GM10266 (cell line): ENCODE data around the gene TMEM234.

Experiments used
- DNase-seq: peaks from one replicate; pipeline ENCODE4 v3.0.0; 2012; ENCODE audit errors: extremely low spot score
- CTCF ChIP-seq: IDR thresholded peaks from 2 replicates; pipeline ENCODE4 v1.5.1; 2012; ENCODE audit warnings: mild to moderate bottlenecking, low read depth; ENCODE audit not compliant: control insufficient read depth, insufficient read depth; ENCODE audit errors: missing control alignments

Gene TMEM234

DNA sequence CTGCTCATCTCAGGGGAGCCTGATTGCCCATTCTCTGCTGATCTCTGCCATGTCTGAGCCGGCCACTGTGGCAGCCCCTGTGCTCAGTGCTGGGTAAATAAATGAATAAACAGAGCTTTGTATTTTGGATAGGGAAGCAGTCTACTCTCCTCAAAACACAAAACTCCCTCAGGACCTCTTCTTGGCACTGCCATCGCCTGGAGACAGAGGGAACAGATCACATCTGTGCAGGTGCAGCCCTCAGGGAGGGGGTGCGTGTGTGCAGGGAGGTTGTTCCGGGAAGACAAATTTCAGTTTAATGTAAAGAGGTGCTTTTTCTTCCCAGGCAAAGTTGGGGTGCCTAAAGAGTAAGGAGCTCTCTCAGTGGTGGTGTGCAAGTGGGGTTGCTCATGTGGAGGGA, 17.2 kb upstream of the TMEM234 start:
- no peak for DNase-seq
- no peak for TF ChIP-seq CTCF

- no peak for DNase-seq
- TF ChIP-seq CTCF: no peak
Observed at GRCh38 chr1:32234792-32235191, 12.6 kb upstream of the TMEM234 start.

DNA sequence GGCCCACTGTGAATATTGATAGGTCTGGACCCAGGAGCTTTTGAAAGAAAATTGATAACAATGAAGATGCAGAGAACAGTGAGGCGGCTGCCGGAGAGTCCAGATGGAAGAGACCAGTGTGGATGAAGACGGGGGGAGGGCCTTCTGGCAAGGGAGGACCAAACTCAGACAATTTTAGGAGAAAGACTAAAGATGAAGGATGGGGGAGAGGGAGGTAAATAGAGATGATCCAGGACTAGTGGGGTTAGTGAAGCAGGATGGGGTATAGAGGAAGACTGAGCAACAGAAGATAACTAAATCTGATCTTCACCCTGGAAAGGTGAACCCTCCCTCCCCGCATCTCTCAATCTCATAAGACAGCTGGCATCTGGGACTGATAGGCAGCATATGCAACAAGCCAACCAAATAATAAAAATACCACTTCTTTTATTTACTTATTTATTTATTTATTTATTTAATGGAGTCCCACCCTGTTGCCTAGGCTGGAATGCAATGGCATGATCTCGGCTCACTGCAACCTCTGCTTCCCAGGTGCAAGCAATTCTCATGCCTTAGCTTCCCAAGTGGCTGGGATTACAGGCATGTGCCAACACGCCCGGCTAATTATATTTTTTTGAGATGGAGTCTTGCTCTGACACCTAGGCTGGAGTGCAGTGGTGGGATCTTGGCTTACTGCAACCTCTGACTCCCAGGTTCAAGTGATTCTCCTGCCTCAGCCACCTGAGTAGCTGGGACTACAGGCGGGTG, 10.6 kb upstream of the TMEM234 start:
- DNase-seq: no peak
- TF ChIP-seq CTCF: no peak

DNA sequence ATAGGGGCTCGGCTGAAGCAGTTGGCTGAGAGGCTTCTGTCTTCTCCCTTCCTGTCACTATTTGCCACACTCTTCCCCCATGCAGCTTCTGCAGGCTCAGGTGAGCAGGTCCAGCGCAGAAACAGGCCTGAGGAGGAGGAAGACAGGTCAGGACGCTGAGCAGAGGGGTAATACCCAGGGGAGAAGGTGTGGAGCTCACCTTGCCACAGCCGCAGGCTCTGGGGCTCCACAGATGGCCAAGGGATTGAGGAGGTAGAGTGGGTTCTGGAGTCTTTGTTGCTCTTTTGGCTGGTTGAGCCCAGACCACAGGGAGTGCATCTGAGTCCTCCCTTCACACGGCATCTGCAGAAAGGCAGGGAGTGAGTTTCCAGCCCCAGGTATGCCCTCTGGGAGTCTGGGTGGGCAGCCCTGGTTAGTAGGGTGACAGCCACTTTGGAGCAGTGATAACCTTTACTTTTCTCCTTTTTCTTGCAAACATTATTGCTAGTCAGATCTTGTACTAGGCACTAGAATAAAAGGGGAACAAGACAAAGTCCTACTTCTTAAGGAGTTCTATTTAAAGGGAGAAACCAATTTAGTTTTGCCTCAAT, 9.8 kb upstream of the TMEM234 start:
- DNase-seq: no peak
- TF ChIP-seq CTCF: no peak

GRCh38 chr1:32228771-32229170, 6.6 kb upstream of the TMEM234 start:
- no peak for TF ChIP-seq CTCF
- DNase-seq: no peak

GRCh38 chr1:32224285-32224684, 2.1 kb upstream of the TMEM234 start:
- DNase-seq: no peak
- TF ChIP-seq CTCF: no peak

- DNase-seq: no peak
- TF ChIP-seq CTCF: no peak
Observed at GRCh38 chr1:32223683-32224082, 1.5 kb upstream of the TMEM234 start.
